ENCODE measurements around the gene IRF3. TPM values are rescaled to one million over a fixed set of nuclear protein-coding genes. Genes with fewer than 3 reads are reported as not detected.
A peak's percentile ranks its signal among the peaks of the same experiment; 100 is the strongest.

IRF3 gene
- polyA plus RNA-seq, 3 donors = 29.8 to 115 (median 41.1) TPM

- Histone ChIP-seq H3K4me1 (ENCODE audit: control insufficient read depth in 1 of 2, insufficient read depth in 2 of 2, low read length in 2 of 2) (peaks cover 23 to 27% of the 10 kb centered on the region in 2 donors), H3K9ac (ENCODE audit: insufficient read depth, low read length, poor library complexity, severe bottlenecking) (no peak overlapping the region), H4K20me1 (ENCODE audit: insufficient read depth, low read length) (peaks cover 53% of the 10 kb centered on the region), H3K27ac (ENCODE audit: low read depth in 1 of 2, low read length in 2 of 2) (no peak overlapping the region), H3K79me2 (ENCODE audit: insufficient read depth, low read length) (peaks cover 49% of the 10 kb centered on the region), H3K4me3 (replicated peaks in 1 of 3; ENCODE audit: low read depth in 2 of 3, low read length in 3 of 3) (no peak overlapping the region), H2AFZ (ENCODE audit: insufficient read depth, low read depth, low read length, poor library complexity, severe bottlenecking) (no peak overlapping the region), H3K9me3 (replicated peaks in 1 of 2; ENCODE audit: control insufficient read depth in 1 of 2, insufficient read depth in 1 of 2, low read length in 2 of 2) (no peaks in the 10 kb centered on the region), H3K36me3 (replicated peaks in 1 of 2; ENCODE audit: control insufficient read depth in 1 of 2, insufficient read depth in 2 of 2, low read length in 2 of 2) (peaks cover 44 to 63% of the 10 kb centered on the region in 2 donors), H3K27me3 (ENCODE audit: control insufficient read depth in 2 of 2, insufficient read depth in 2 of 2, low read length in 2 of 2) (no peaks in the 10 kb centered on the region), H3K4me2 (replicated peaks; ENCODE audit: extremely low read depth, low read length, poor library complexity, severe bottlenecking) (no peak overlapping the region)
- 96% methylated on average over 7 of the region's 11 CpGs for WGBS (ENCODE audit: insufficient coverage)
- Mint-ChIP-seq H3K4me1 (peaks cover 27% of the 10 kb centered on the region), H3K9me3 (no peaks in the 10 kb centered on the region), H3K4me3 (no peak overlapping the region), H3K27me3 (ENCODE audit: low read depth in 3 of 3) (peaks cover 0 to 2% (median 0%) of the 10 kb centered on the region in 3 donors), H3K36me3 (peaks cover 40 to 62% of the 10 kb centered on the region in 2 donors), H3K27ac (peak overlapping the region in 3 of 7 donors; percentile 51 to 66 (median 56))
- no peak for TF ChIP-seq CTCF (IDR thresholded peaks at IDR 0.05)
- no peak for DNase-seq
- intact Hi-C loops (cut with micrococcal nuclease) = no loop called here
Measured at GRCh38 chr19:49645592-49645991, 20.1 kb downstream of the IRF3 start.

GRCh38 chr19:49643466-49643865 is 22.2 kb downstream of the IRF3 start:
- Histone ChIP-seq H4K20me1 (ENCODE audit: insufficient read depth, low read length) (peaks cover 38% of the 10 kb centered on the region), H3K4me3 (replicated peaks in 1 of 3; ENCODE audit: low read depth in 2 of 3, low read length in 3 of 3) (peak overlapping the region in 1 of 3 experiments; percentile 99), H3K9me3 (replicated peaks in 1 of 2; ENCODE audit: control insufficient read depth in 1 of 2, insufficient read depth in 1 of 2, low read length in 2 of 2) (no peaks in the 10 kb centered on the region), H3K4me1 (ENCODE audit: control insufficient read depth in 1 of 2, insufficient read depth in 2 of 2, low read length in 2 of 2) (peaks cover 36 to 41% of the 10 kb centered on the region in 2 donors), H3K4me2 (replicated peaks; ENCODE audit: extremely low read depth, low read length, poor library complexity, severe bottlenecking) (no peak overlapping the region), H3K9ac (ENCODE audit: insufficient read depth, low read length, poor library complexity, severe bottlenecking) (no peak overlapping the region), H3K27ac (ENCODE audit: low read depth in 1 of 2, low read length in 2 of 2) (peak overlapping the region in 1 of 2 donors; percentile 98), H3K79me2 (ENCODE audit: insufficient read depth, low read length) (peaks cover 41% of the 10 kb centered on the region), H3K27me3 (ENCODE audit: control insufficient read depth in 2 of 2, insufficient read depth in 2 of 2, low read length in 2 of 2) (no peaks in the 10 kb centered on the region), H3K36me3 (replicated peaks in 1 of 2; ENCODE audit: control insufficient read depth in 1 of 2, insufficient read depth in 2 of 2, low read length in 2 of 2) (peaks cover 28 to 42% of the 10 kb centered on the region in 2 donors), H2AFZ (ENCODE audit: insufficient read depth, low read depth, low read length, poor library complexity, severe bottlenecking) (no peak overlapping the region)
- Mint-ChIP-seq H3K27me3 (ENCODE audit: low read depth in 3 of 3) (peaks cover 0 to 10% (median 9%) of the 10 kb centered on the region in 3 donors), H3K36me3 (peaks cover 24 to 40% of the 10 kb centered on the region in 2 donors), H3K9me3 (peaks cover 0 to 2% (median 0%) of the 10 kb centered on the region in 7 donors), H3K4me3 (no peak overlapping the region), H3K27ac (peak overlapping the region in 2 of 7 donors; percentile 7 to 53), H3K4me1 (peaks cover 40% of the 10 kb centered on the region)
- 89% methylated on average over 2 of the region's 2 CpGs for WGBS (ENCODE audit: insufficient coverage)
- DNase-seq = no peak
- TF ChIP-seq CTCF (IDR thresholded peaks at IDR 0.05) = no peak
- intact Hi-C loops (cut with micrococcal nuclease) = loop anchor here (2.0 to 5.0 kb wide), 4 partner anchors 33 to 146 kb away; partner anchors contain the start of genes PRMT1 (in 2 of the 2), PRR12 (in 1 of the 2) and RPS11 (in 1 of the 2)

Measured in CD14-positive monocyte (primary cell).